NCI-H510A (cell line): Measurements from ENCODE around the gene GORASP1.

Experiments used
- DNase-seq: peaks from one replicate; lab custom pipeline; 2025; lab: John Stamatoyannopoulos, UW

The GORASP1 gene

GRCh38 chr3:39102504-39103323 is 4.7 kb downstream of the GORASP1 start:
- DNase-seq = no peak

- no peak for DNase-seq
Observed at GRCh38 chr3:39101022-39101689, 6.3 kb downstream of the GORASP1 start.

GRCh38 chr3:39100500-39100886 is 6.9 kb downstream of the GORASP1 start:
- DNase-seq = no peak

- no peak for DNase-seq
Observed at GRCh38 chr3:39099738-39100499, 7.5 kb downstream of the GORASP1 start.

- DNase-seq = no peak
Observed at GRCh38 chr3:39099242-39099641, 8.2 kb downstream of the GORASP1 start.

GRCh38 chr3:39098473-39099000 is 8.9 kb downstream of the GORASP1 start:
- no peak for DNase-seq

GRCh38 chr3:39097716-39098472 is 9.5 kb downstream of the GORASP1 start:
- no peak for DNase-seq

GRCh38 chr3:39096775-39097174 is 10.7 kb downstream of the GORASP1 start:
- no peak for DNase-seq

GRCh38 chr3:39095778-39096177 is 11.6 kb downstream of the GORASP1 start:
- no peak for DNase-seq

- DNase-seq = no peak
Observed at GRCh38 chr3:39094851-39095677, 12.4 kb downstream of the GORASP1 start.

- DNase-seq = no peak
Observed at GRCh38 chr3:39090922-39091321, 16.5 kb downstream of the GORASP1 start.

GRCh38 chr3:39088889-39089288 is 18.5 kb downstream of the GORASP1 start:
- DNase-seq = no peak

GRCh38 chr3:39088456-39088855 is 19.0 kb downstream of the GORASP1 start:
- DNase-seq = no peak

- no peak for DNase-seq
Observed at GRCh38 chr3:39086144-39086543, 21.3 kb downstream of the GORASP1 start.

- DNase-seq = no peak
Observed at GRCh38 chr3:39082666-39083313, 24.6 kb downstream of the GORASP1 start.

- no peak for DNase-seq
Observed at GRCh38 chr3:39080026-39080425, 27.4 kb downstream of the GORASP1 start.

GRCh38 chr3:39079530-39079929 is 27.9 kb downstream of the GORASP1 start:
- DNase-seq = no peak

GRCh38 chr3:39075910-39076309 is 31.5 kb downstream of the GORASP1 start:
- no peak for DNase-seq

- no peak for DNase-seq
Observed at GRCh38 chr3:39068556-39068955, 38.9 kb downstream of the GORASP1 start.

GRCh38 chr3:39067286-39067685 is 40.1 kb downstream of the GORASP1 start:
- no peak for DNase-seq
